OCI-LY1 (cell line): ENCODE measurements around the gene CEACAM19.

Source experiments
- EZH2 ChIP-seq: fragments of 200-600 bp; sonication (generic), shearing (Covaris generic); IDR thresholded peaks from 2 replicates; pipeline ENCODE4 v1.8.0; 2017; ENCODE audit warnings: borderline replicate concordance, mixed run types, mild to moderate bottlenecking, antibody characterized with exemption, low read length, moderate library complexity, mixed read lengths
- TF ChIP-seq, protein P1 (sequence below): fragments of 200-600 bp; sonication (generic), shearing (Covaris generic); IDR thresholded peaks from 2 replicates; pipeline ENCODE4 v1.5.1; 2017; ENCODE audit warnings: mild to moderate bottlenecking, antibody characterized with exemption, low read length, moderate library complexity, mixed read lengths

DNA sequence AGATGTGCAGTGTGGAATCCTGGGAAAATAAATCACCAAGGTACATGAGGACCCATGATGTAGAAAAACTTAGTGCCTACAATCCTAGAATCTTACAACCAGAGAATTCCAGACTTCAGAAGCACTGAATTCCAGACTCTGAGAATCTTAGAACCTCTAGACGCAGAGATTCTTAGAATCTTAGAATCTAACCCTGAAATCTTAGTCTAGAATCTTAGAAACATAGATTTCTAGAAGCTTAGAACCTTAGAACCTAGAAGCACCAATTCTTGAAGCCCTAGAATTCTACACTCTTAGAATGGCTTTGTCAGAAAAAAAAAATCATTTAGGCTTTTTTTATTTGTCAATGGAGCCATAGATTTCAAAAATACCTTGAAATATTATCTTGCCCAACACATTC lies 33.7 kb downstream of the CEACAM19 start:
- TF ChIP-seq, protein P1, sequence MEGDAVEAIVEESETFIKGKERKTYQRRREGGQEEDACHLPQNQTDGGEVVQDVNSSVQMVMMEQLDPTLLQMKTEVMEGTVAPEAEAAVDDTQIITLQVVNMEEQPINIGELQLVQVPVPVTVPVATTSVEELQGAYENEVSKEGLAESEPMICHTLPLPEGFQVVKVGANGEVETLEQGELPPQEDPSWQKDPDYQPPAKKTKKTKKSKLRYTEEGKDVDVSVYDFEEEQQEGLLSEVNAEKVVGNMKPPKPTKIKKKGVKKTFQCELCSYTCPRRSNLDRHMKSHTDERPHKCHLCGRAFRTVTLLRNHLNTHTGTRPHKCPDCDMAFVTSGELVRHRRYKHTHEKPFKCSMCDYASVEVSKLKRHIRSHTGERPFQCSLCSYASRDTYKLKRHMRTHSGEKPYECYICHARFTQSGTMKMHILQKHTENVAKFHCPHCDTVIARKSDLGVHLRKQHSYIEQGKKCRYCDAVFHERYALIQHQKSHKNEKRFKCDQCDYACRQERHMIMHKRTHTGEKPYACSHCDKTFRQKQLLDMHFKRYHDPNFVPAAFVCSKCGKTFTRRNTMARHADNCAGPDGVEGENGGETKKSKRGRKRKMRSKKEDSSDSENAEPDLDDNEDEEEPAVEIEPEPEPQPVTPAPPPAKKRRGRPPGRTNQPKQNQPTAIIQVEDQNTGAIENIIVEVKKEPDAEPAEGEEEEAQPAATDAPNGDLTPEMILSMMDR, result no peak
- no peak for TF ChIP-seq EZH2
